Trophoblast cell (in vitro differentiated cells and primary cell): ENCODE data around the gene LIMS4.
"Not testable (repeated sequence)": the region's sequence is repeated elsewhere in the genome, so short reads cannot be mapped to it uniquely, and the experiment has no call there.

Experiments used
- DNase-seq, 2 donors: peaks; one replicate each; pipeline ENCODE4 v3.0.0-alpha.2; 2016
- H2AFZ ChIP-seq: 2 replicates; pipeline ENCODE4 v1.6.1; 2013; ENCODE audit warnings: low read length, moderate library complexity, mild to moderate bottlenecking; ENCODE audit not compliant: insufficient read depth, poor library complexity
- H2AK5ac ChIP-seq: 2 replicates; pipeline ENCODE4 v1.6.1; 2013; ENCODE audit warnings: mild to moderate bottlenecking, low read length
- H2BK120ac ChIP-seq: 2 replicates; pipeline ENCODE4 v1.6.1; 2013; ENCODE audit warnings: low read length, mild to moderate bottlenecking, moderate library complexity; ENCODE audit not compliant: insufficient read depth, poor library complexity
- H2BK12ac ChIP-seq: 2 replicates; pipeline ENCODE4 v1.6.1; 2013; ENCODE audit warnings: mild to moderate bottlenecking, low read length, moderate library complexity
- H2BK5ac ChIP-seq: 2 replicates; pipeline ENCODE4 v1.6.1; 2013; ENCODE audit warnings: low read length, low read depth, moderate library complexity, mild to moderate bottlenecking; ENCODE audit not compliant: poor library complexity
- H3K14ac ChIP-seq: 2 replicates; pipeline ENCODE4 v1.6.1; 2013; ENCODE audit warnings: mild to moderate bottlenecking, low read length
- H3K18ac ChIP-seq: 2 replicates; pipeline ENCODE4 v1.6.1; 2013; ENCODE audit warnings: mild to moderate bottlenecking, low read length
- H3K23ac ChIP-seq: 2 replicates; pipeline ENCODE4 v1.6.1; 2013; ENCODE audit warnings: low read length
- H3K27ac ChIP-seq: 2 replicates; pipeline ENCODE4 v1.5.1; 2013; ENCODE audit warnings: low read depth, mild to moderate bottlenecking, inconsistent platforms, low read length, moderate library complexity
- H3K27me3 ChIP-seq: 2 replicates; pipeline ENCODE4 v1.6.1; 2013; ENCODE audit warnings: inconsistent platforms, mild to moderate bottlenecking, low read length, moderate library complexity; ENCODE audit not compliant: insufficient read depth
- H3K36me3 ChIP-seq, 2 experiments: 1 replicate in 1 of 2; 2 replicates in 1 of 2; pipeline ENCODE4 v1.6.1; 2013; ENCODE audit warnings: low read length in 2 of 2, mild to moderate bottlenecking in 2 of 2, moderate library complexity in 1 of 2; ENCODE audit not compliant: insufficient read depth in 2 of 2, control insufficient read depth in 1 of 2
- H3K4ac ChIP-seq: 2 replicates; pipeline ENCODE4 v1.6.1; 2013; ENCODE audit warnings: low read depth, mild to moderate bottlenecking, low read length, moderate library complexity
- H3K4me1 ChIP-seq, 2 experiments: 1 replicate in 1 of 2; 2 replicates in 1 of 2; pipeline ENCODE4 v1.6.1; 2013; ENCODE audit warnings: low read length in 2 of 2, mild to moderate bottlenecking in 2 of 2, moderate library complexity in 1 of 2; ENCODE audit not compliant: insufficient read depth in 2 of 2, control insufficient read depth in 1 of 2
- H3K4me2 ChIP-seq: 2 replicates; pipeline ENCODE4 v1.6.1; 2013; ENCODE audit warnings: inconsistent platforms, mild to moderate bottlenecking, low read length, moderate library complexity
- H3K4me3 ChIP-seq: 2 replicates; pipeline ENCODE4 v1.5.1; 2013; ENCODE audit warnings: mild to moderate bottlenecking, low read depth, low read length, inconsistent platforms
- H3K79me1 ChIP-seq: one replicate; pipeline ENCODE4 v1.6.1; 2013; ENCODE audit warnings: low read length
- H3K79me2 ChIP-seq: 2 replicates; pipeline ENCODE4 v1.6.1; 2013; ENCODE audit warnings: low read length, mild to moderate bottlenecking; ENCODE audit not compliant: control insufficient read depth, insufficient read depth, poor library complexity
- H3K9ac ChIP-seq: 2 replicates; pipeline ENCODE4 v1.6.1; 2013; ENCODE audit warnings: mild to moderate bottlenecking, low read length
- H3K9me3 ChIP-seq: 2 replicates; pipeline ENCODE4 v1.6.1; 2013; ENCODE audit warnings: low read depth, mild to moderate bottlenecking, control low read depth, inconsistent platforms, low read length; ENCODE audit not compliant: insufficient read depth
- H4K12ac ChIP-seq: 2 replicates; pipeline ENCODE4 v1.6.1; 2013; ENCODE audit warnings: low read depth, mild to moderate bottlenecking, low read length, moderate library complexity
- H4K8ac ChIP-seq: 2 replicates; pipeline ENCODE4 v1.6.1; 2013; ENCODE audit warnings: low read depth, mild to moderate bottlenecking, low read length, moderate library complexity
- H4K91ac ChIP-seq: one replicate; pipeline ENCODE4 v1.6.1; 2013; ENCODE audit warnings: low read depth, mild to moderate bottlenecking, low read length, moderate library complexity
- WGBS: extraction: QIAGEN DNeasy Blood & Tissue Kit; methylation state at CpG from one replicate; pipeline ENCODE4 v1.1.7; 2013; ENCODE audit warnings: missing lambda C conversion rate; ENCODE audit not compliant: insufficient read length, insufficient coverage; ENCODE audit errors: extremely low coverage; 5-methylcytosine and 5-hydroxymethylcytosine counted together

The LIMS4 gene

GRCh38 chr2:110420641-110421354 is 51.8 kb downstream of the LIMS4 start:
- H3K9me3 ChIP-seq, H2BK120ac ChIP-seq, H3K27me3 ChIP-seq, H2BK12ac ChIP-seq, DNase-seq, H2AFZ ChIP-seq, H3K9ac ChIP-seq, H3K4ac ChIP-seq, H4K8ac ChIP-seq, H3K18ac ChIP-seq, H3K79me1 ChIP-seq, H3K4me3 ChIP-seq, H3K23ac ChIP-seq, H2BK5ac ChIP-seq, H3K79me2 ChIP-seq, H3K4me1 ChIP-seq, H4K91ac ChIP-seq, H4K12ac ChIP-seq, H3K14ac ChIP-seq, H3K4me2 ChIP-seq, H3K36me3 ChIP-seq, H3K27ac ChIP-seq, H2AK5ac ChIP-seq: not testable (repeated sequence)
- no CpG with 5 or more reads among the region's 9 CpGs for WGBS

DNA sequence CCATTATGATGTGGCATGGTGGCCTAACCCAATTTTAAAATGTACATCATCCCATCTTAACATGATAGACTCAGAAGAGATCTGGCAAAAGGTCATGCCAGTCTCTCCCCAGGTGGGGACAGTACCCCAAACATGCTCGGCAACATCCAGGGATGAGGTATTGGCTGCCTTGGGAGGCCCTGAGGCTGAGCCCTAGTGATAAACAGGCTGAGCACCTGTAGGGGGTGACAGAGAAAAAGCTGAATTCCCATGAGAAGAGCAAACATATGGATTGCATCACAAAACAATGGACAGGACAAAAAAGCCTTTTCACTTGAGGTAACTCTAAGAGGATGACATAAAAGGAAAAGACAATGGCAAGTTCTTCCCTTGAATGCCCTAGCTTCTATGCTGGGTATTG is 65.5 kb downstream of the LIMS4 start:
- H2AK5ac ChIP-seq, H2BK5ac ChIP-seq, H3K4me3 ChIP-seq, H3K27ac ChIP-seq, H3K79me2 ChIP-seq, H4K12ac ChIP-seq, H3K18ac ChIP-seq, H3K4me2 ChIP-seq, H3K27me3 ChIP-seq, H4K91ac ChIP-seq, H3K9me3 ChIP-seq, H2AFZ ChIP-seq, H4K8ac ChIP-seq, H3K9ac ChIP-seq, H2BK12ac ChIP-seq, H3K4ac ChIP-seq, H3K79me1 ChIP-seq, H3K14ac ChIP-seq, H2BK120ac ChIP-seq, H3K36me3 ChIP-seq, H3K23ac ChIP-seq, DNase-seq, H3K4me1 ChIP-seq: not testable (repeated sequence)
- WGBS: no CpG with 5 or more reads among the region's 1 CpG

GRCh38 chr2:110404988-110405387 is 67.6 kb downstream of the LIMS4 start:
- not testable (repeated sequence) for H3K4ac ChIP-seq, H2BK120ac ChIP-seq, H3K4me1 ChIP-seq, H2BK5ac ChIP-seq, H4K12ac ChIP-seq, H4K8ac ChIP-seq, H3K27me3 ChIP-seq, H3K18ac ChIP-seq, DNase-seq, H3K79me2 ChIP-seq, H3K27ac ChIP-seq, H3K4me2 ChIP-seq, H3K14ac ChIP-seq, H3K4me3 ChIP-seq, H2AK5ac ChIP-seq, H2BK12ac ChIP-seq, H3K9ac ChIP-seq, H3K9me3 ChIP-seq, H3K79me1 ChIP-seq, H4K91ac ChIP-seq, H3K36me3 ChIP-seq, H3K23ac ChIP-seq, H2AFZ ChIP-seq
- WGBS: no CpG with 5 or more reads among the region's 2 CpGs

GRCh38 chr2:110404246-110404645 is 68.4 kb downstream of the LIMS4 start:
- not testable (repeated sequence) for H2BK12ac ChIP-seq, H3K36me3 ChIP-seq, H3K79me1 ChIP-seq, H2BK120ac ChIP-seq, H3K4me3 ChIP-seq, H3K4ac ChIP-seq, H3K14ac ChIP-seq, H3K18ac ChIP-seq, H4K12ac ChIP-seq, H3K4me1 ChIP-seq, H4K8ac ChIP-seq, H2AK5ac ChIP-seq, H3K9me3 ChIP-seq, H3K4me2 ChIP-seq, H3K27ac ChIP-seq, H3K27me3 ChIP-seq, H3K23ac ChIP-seq, H3K79me2 ChIP-seq, DNase-seq, H3K9ac ChIP-seq, H4K91ac ChIP-seq, H2AFZ ChIP-seq, H2BK5ac ChIP-seq
- no CpG with 5 or more reads among the region's 1 CpG for WGBS
